HepG2 (cell line): ENCODE data around the gene CHST1.

Experiments
- CTCF ChIP-seq: sonication (generic); formaldehyde crosslinking; IDR thresholded peaks from 2 replicates; pipeline ENCODE4 v1.5.0; 2020; ENCODE audit warnings: mild to moderate bottlenecking, missing genetic modification reagents, moderate library complexity
- EP300 ChIP-seq, 3 experiments: sonication (generic) in 1 of 3; formaldehyde crosslinking in 1 of 3; IDR thresholded peaks; 2 replicates each; pipeline versions ENCODE4 v1.5.1 to v1.6.1; 2011 to 2020; ENCODE audit warnings: low read depth in 2 of 3, low read length in 2 of 3, borderline replicate concordance in 1 of 3, improper control_type of control experiment in 1 of 3, mild to moderate bottlenecking in 1 of 3, missing genetic modification reagents in 1 of 3, moderate library complexity in 1 of 3
- EZH2 ChIP-seq: conservative IDR thresholded peaks from 2 replicates; pipeline ENCODE4 v1.6.1; 2012; ENCODE audit warnings: mild to moderate bottlenecking, low read depth, low read length, moderate library complexity
- GABPB1 ChIP-seq: IDR thresholded peaks from 2 replicates; pipeline ENCODE4 v1.6.1; 2016; ENCODE audit warnings: mild to moderate bottlenecking, missing genetic modification reagents, moderate library complexity, missing compliant biosample characterization
- GLI4 ChIP-seq: sonication (generic); formaldehyde crosslinking; IDR thresholded peaks from 2 replicates; pipeline ENCODE4 v1.5.1; 2020; ENCODE audit warnings: missing genetic modification reagents, mild to moderate bottlenecking, moderate library complexity, borderline replicate concordance
- IRF1 ChIP-seq: sonication (generic); formaldehyde crosslinking; IDR thresholded peaks from 2 replicates; pipeline ENCODE4 v1.4.0; 2020; ENCODE audit warnings: low read depth, mild to moderate bottlenecking, missing genetic modification reagents
- MAZ ChIP-seq, 2 experiments: sonication (generic) in 1 of 2; formaldehyde crosslinking in 1 of 2; IDR thresholded peaks; 2 replicates each; pipeline versions ENCODE4 v1.5.0 to v1.6.1; 2012 to 2020; ENCODE audit warnings: low read depth in 2 of 2, mild to moderate bottlenecking in 2 of 2, borderline replicate concordance in 1 of 2, improper control_type of control experiment in 1 of 2, low read length in 1 of 2, missing genetic modification reagents in 1 of 2, moderate library complexity in 1 of 2
- POLR2A ChIP-seq, 2 experiments: IDR thresholded peaks; 2 replicates each; pipeline ENCODE4 v1.6.1; 2011; ENCODE audit warnings: low read depth in 2 of 2, low read length in 2 of 2, mild to moderate bottlenecking in 1 of 2, moderate library complexity in 1 of 2; ENCODE audit not compliant: insufficient read depth in 1 of 2
- POLR2AphosphoS5 ChIP-seq: IDR thresholded peaks from 2 replicates; pipeline ENCODE4 v1.6.1; 2012; ENCODE audit warnings: low read depth, low read length
- ZBTB33 ChIP-seq: sonication (generic); formaldehyde crosslinking; IDR thresholded peaks from 2 replicates; pipeline ENCODE4 v1.4.0; 2020; ENCODE audit warnings: missing genetic modification reagents
- ZSCAN25 ChIP-seq: sonication (generic); formaldehyde crosslinking; IDR thresholded peaks from 2 replicates; pipeline ENCODE4 v1.8.0; 2022; ENCODE audit warnings: mild to moderate bottlenecking, missing genetic modification reagents
- ZZZ3 ChIP-seq: sonication (generic); formaldehyde crosslinking; IDR thresholded peaks from 2 replicates; pipeline ENCODE4 v1.4.0; 2020; ENCODE audit warnings: missing genetic modification reagents, mild to moderate bottlenecking, borderline replicate concordance

- TF ChIP-seq POLR2A (IDR thresholded peaks at IDR 0.05; ENCODE audit: insufficient read depth in 1 of 2, low read depth in 2 of 2, low read length in 2 of 2) (no peak), CTCF (CRISPR knock-in tag) (no peak), EZH2 (no peak), ZZZ3 (no peak), IRF1 (CRISPR knock-in tag) (no peak), EP300 (IDR thresholded peaks at IDR 0.05; ENCODE audit: low read depth in 2 of 2, low read length in 2 of 2) (no peak), EP300 (CRISPR knock-in tag; IDR thresholded peaks at IDR 0.05; ENCODE audit: borderline replicate concordance) (no peak), GABPB1 (CRISPR knock-in tag) (no peak), POLR2AphosphoS5 (no peak), ZSCAN25 (CRISPR knock-in tag) (no peak), ZBTB33 (CRISPR knock-in tag) (no peak), GLI4 (CRISPR knock-in tag) (no peak), MAZ (IDR thresholded peaks at IDR 0.05; ENCODE audit: borderline replicate concordance, low read depth, low read length) (no peak), MAZ (CRISPR knock-in tag; IDR thresholded peaks at IDR 0.05; ENCODE audit: low read depth) (no peak)
Observed at GRCh38 chr11:45685964-45686537, 20.6 kb upstream of the CHST1 start.
